OCI-LY3 (cell line): Measurements from ENCODE around the gene ZNF8.

Experiments
- CTCF ChIP-seq: fragments of 200-600, 300-600 bp; sonication (generic); IDR thresholded peaks from 2 replicates; pipeline ENCODE4 v1.5.1; 2014; ENCODE audit warnings: antibody characterized with exemption, low read length, low read depth
- EZH2phosphoT487 ChIP-seq: fragments of 200-600 bp; shearing (Covaris generic); IDR thresholded peaks from 2 replicates; pipeline ENCODE4 v1.6.1; 2018; ENCODE audit warnings: antibody characterized with exemption, mixed run types, low read depth

- TF ChIP-seq CTCF: no peak
- TF ChIP-seq EZH2phosphoT487: no peak
These were observed 10.4 kb upstream of the ZNF8 start for GRCh38 chr19:58268344-58268743.
